Stimulated activated CD4-positive, alpha-beta T cell treated with anti-CD3 and anti-CD28 coated beads, Interleukin-1b, Interleukin-23, amount 100 ng/mL, for 1 hour (primary cell): ENCODE measurements around the gene ALG5.

ENCODE experiments used
- DNase-seq, 2 donors: peaks; one replicate each; pipeline ENCODE4 v3.0.0-alpha.2; 2020; ENCODE audit warnings: low read depth in 2 of 2

ALG5 gene

GRCh38 chr13:36915896-36916640 is 83.1 kb downstream of the ALG5 start:
- DNase-seq, result no peak

GRCh38 chr13:36915106-36915505 is 84.0 kb downstream of the ALG5 start:
- DNase-seq, result no peak

- no peak for DNase-seq
Measured at GRCh38 chr13:36914648-36915047, 84.5 kb downstream of the ALG5 start.

GRCh38 chr13:36913463-36913862 is 85.7 kb downstream of the ALG5 start:
- no peak for DNase-seq

- no peak for DNase-seq
Measured at GRCh38 chr13:36912973-36913372, 86.2 kb downstream of the ALG5 start.

GRCh38 chr13:36912369-36912768 is 86.8 kb downstream of the ALG5 start:
- DNase-seq, result no peak

GRCh38 chr13:36910545-36910944 is 88.6 kb downstream of the ALG5 start:
- no peak for DNase-seq

- DNase-seq, result no peak
Measured at GRCh38 chr13:36907821-36908220, 91.3 kb downstream of the ALG5 start.

GRCh38 chr13:36907266-36907665 is 91.9 kb downstream of the ALG5 start:
- DNase-seq, result no peak

- DNase-seq, result no peak
Measured at GRCh38 chr13:36905944-36906343, 93.2 kb downstream of the ALG5 start.

- no peak for DNase-seq
Measured at GRCh38 chr13:36903925-36904595, 95.1 kb downstream of the ALG5 start.
